8988T (cell line): ENCODE measurements around the gene DNTTIP2.
"Not testable (repeated sequence)": the region's sequence is repeated elsewhere in the genome, so short reads cannot be mapped to it uniquely, and the experiment has no call there.

Source experiments
- DNase-seq: peaks from one replicate; pipeline ENCODE4 v3.0.0; 2011

DNTTIP2 gene

GRCh38 chr1:93878889-93879586 is at the start of gene DNTTIP2:
Gene DNTTIP2, minus strand, starts transcription at chr1:93879206. Its CDS starts 58 bp downstream, at chr1:93879148.
- DNase-seq, result peak; percentile 58

- no peak for DNase-seq
Observed at GRCh38 chr1:93925206-93925605, 46.2 kb upstream of the DNTTIP2 start.

GRCh38 chr1:93919780-93920179 is 40.8 kb upstream of the DNTTIP2 start:
- no peak for DNase-seq

GRCh38 chr1:93917302-93917701 is 38.3 kb upstream of the DNTTIP2 start:
- DNase-seq, result no peak

- DNase-seq, result not testable (repeated sequence)
Observed at GRCh38 chr1:93910880-93911279, 31.9 kb upstream of the DNTTIP2 start.

- no peak for DNase-seq
Observed at GRCh38 chr1:93910305-93910704, 31.3 kb upstream of the DNTTIP2 start.

- DNase-seq, result peak; percentile 65
Observed at GRCh38 chr1:93909146-93910050, 30.4 kb upstream of the DNTTIP2 start, which contains the start of gene GCLM. Gene GCLM, minus strand, starts transcription at chr1:93909430. Its CDS starts 267 bp downstream, at chr1:93909163.

- DNase-seq, result peak; percentile 6
Observed at GRCh38 chr1:93908394-93909145, 29.6 kb upstream of the DNTTIP2 start.

GRCh38 chr1:93907718-93908117 is 28.7 kb upstream of the DNTTIP2 start:
- peak; percentile 14 for DNase-seq

- no peak for DNase-seq
Observed at GRCh38 chr1:93906480-93906879, 27.5 kb upstream of the DNTTIP2 start.

- no peak for DNase-seq
Observed at GRCh38 chr1:93905734-93906133, 26.7 kb upstream of the DNTTIP2 start.

GRCh38 chr1:93905051-93905450 is 26.0 kb upstream of the DNTTIP2 start:
- DNase-seq, result no peak

- no peak for DNase-seq
Observed at GRCh38 chr1:93904228-93904627, 25.2 kb upstream of the DNTTIP2 start.

- no peak for DNase-seq
Observed at GRCh38 chr1:93900723-93901504, 21.9 kb upstream of the DNTTIP2 start.

- DNase-seq, result no peak
Observed at GRCh38 chr1:93899543-93900207, 20.7 kb upstream of the DNTTIP2 start.

GRCh38 chr1:93888900-93889299 is 9.9 kb upstream of the DNTTIP2 start:
- no peak for DNase-seq

- DNase-seq, result no peak
Observed at GRCh38 chr1:93882269-93882668, 3.3 kb upstream of the DNTTIP2 start.

- DNase-seq, result no peak
Observed at GRCh38 chr1:93880731-93881130, 1.7 kb upstream of the DNTTIP2 start.

- DNase-seq, result no peak
Observed at GRCh38 chr1:93878501-93878888, 511 bp downstream of the DNTTIP2 start.

GRCh38 chr1:93877529-93877928 is 1.5 kb downstream of the DNTTIP2 start:
- DNase-seq, result no peak

- DNase-seq, result no peak
Observed at GRCh38 chr1:93876244-93876643, 2.8 kb downstream of the DNTTIP2 start.
